HG03103 (cell line): Measurements from ENCODE around the gene SPIB.
"Not testable (repeated sequence)": the region's sequence is repeated elsewhere in the genome, so short reads cannot be mapped to it uniquely, and the experiment has no call there.

Experiments
- ATAC-seq: cut with Tn5 transposase; IDR thresholded peaks from one replicate; pipeline ENCODE4 v1.9.1; 2021; ENCODE audit warnings: low read depth; ENCODE audit not compliant: unreplicated experiment

SPIB gene

DNA sequence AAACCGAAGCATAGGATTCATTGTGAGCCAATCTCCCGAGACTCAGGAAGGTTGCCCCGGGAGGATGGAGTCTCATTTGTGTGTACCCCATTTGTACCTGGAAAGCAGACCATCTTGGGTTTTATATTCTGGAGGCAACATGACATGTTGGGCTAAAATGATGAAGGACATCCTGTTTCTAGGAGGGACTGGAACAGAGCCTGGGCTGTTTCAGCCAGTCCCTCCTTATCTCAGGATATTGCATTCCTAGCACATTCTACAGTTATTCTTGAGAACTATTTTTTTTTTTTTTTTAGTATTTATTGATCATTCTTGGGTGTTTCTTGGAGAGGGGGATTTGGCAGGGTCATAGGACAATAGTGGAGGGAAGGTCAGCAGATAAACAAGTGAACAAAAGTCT, 28.4 kb upstream of the SPIB start:
- ATAC-seq, result not testable (repeated sequence)

DNA sequence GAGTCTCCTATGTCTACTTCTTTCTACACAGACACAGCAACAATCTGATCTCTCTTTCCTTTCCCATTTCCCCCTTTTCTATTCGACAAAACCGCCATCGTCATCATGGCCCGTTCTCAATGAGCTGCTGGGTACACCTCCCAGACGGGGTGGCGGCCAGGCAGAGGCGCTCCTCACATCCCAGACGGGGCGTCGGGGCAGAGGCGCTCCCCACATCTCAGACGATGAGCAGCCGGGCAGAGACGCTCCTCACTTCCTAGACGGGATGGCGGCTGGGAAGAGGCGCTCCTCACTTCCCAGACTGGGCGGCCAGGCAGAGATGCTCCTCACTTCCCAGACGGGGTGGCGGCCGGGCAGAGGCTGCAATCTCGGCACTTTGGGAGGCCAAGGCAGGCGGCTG, 27.8 kb upstream of the SPIB start:
- ATAC-seq, result not testable (repeated sequence)

DNA sequence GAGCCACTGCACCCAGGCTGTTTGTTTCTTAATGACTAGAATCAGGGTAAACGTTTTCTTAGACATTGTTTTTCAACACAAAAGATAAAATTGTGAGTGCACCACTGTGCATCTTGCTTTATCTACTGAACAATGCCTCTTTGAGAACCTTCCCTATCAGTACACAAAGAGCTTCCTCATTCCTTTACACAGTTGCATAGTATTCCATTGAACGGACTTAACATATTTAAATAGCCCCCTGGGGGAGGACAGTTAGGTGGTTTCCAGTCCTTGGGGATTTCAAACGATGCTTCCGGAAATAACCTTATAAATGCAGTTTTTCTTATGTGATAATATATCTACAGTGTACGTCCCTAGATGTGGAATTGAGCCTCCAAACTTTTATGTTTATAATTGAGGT, 26.0 kb upstream of the SPIB start:
- ATAC-seq, result no peak

DNA sequence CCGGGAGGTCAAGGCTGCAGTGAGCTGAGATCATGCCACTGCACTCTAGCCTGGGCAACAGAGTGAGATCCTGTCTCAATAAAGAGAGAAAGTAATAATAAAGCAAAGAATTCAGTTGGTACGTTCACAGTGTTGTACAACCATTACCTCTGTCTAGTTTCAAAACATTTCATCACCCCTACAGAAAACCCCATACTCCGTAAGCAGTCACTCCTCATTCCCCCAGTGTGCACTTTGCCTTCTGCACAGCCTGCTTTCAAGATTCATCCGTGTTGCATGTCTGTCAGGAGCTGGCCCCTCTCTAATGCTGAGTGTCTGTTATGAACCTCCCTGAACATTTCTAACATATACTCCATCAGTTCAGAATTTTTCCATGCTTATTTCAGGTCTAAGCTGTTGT, 25.1 kb upstream of the SPIB start:
- ATAC-seq, result no peak

DNA sequence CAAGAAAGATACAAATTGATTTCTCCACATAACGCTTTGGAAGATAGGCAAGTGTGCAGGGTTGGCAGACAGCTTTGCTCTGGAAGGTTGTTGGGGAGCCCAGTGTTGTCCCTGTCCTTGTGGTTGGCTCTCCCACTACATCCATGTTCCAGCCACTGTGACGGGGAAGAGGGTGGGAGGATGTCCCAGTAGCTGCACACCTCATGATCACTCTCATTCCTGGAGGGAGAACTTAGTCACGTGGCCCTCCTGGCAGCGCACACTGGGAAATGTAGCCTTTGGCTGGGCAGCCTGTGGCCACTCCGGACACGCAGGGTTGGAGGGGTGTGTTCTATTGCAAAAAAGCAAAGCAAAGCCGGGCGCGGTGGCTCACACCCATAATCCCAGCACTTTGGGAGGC, 24.7 kb upstream of the SPIB start:
- no peak for ATAC-seq

DNA sequence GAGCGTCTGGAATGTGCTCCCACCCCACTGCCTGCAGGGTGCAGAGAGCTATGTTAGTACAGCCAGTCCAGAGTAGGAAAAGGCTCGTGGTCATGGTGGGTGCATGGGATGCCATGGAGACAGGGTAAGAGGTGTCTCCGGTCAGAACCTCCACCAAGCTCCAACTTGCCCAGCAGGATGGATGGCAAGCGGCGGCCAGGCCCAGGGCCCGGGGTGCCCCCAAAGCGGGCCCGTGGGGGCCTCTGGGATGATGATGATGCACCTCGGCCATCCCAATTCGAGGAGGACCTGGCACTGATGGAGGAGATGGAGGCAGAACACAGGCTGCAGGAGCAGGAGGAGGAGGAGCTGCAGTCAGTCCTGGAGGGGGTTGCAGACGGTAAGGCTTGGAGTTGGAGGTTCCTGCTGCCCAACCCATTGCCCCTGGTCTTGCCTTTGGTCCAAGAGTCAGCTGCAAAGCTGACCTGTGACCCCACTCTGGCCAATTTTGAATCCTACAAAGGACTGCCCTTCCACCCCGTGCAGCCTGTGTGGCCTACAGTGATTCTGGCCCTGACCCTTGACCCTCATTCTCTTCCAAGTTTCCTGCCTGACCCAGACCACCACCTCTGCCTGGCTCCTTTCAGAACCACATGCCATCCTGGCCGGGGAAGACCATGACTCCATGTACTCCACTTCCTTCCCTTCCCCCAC, 19.9 kb upstream of the SPIB start:
- ATAC-seq, result no peak

DNA sequence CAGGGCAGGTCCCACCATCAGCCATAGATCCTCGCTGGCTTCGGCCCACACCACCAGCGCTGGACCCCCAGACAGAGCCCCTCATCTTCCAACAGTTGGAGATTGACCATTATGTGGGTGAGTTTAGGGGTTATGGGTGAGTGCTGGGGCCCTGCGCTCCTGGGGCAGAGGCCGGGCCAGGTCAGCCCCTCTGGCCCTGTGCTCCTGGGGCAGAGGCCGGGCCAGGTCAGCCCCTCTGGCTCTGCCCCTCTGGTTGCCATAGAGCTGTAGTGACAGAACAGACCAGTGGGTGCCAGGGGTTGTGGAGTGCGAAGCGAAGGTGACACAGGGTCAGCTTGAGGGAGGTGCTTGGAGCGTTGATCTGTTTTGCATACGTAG, 19.4 kb upstream of the SPIB start:
- ATAC-seq, result no peak

DNA sequence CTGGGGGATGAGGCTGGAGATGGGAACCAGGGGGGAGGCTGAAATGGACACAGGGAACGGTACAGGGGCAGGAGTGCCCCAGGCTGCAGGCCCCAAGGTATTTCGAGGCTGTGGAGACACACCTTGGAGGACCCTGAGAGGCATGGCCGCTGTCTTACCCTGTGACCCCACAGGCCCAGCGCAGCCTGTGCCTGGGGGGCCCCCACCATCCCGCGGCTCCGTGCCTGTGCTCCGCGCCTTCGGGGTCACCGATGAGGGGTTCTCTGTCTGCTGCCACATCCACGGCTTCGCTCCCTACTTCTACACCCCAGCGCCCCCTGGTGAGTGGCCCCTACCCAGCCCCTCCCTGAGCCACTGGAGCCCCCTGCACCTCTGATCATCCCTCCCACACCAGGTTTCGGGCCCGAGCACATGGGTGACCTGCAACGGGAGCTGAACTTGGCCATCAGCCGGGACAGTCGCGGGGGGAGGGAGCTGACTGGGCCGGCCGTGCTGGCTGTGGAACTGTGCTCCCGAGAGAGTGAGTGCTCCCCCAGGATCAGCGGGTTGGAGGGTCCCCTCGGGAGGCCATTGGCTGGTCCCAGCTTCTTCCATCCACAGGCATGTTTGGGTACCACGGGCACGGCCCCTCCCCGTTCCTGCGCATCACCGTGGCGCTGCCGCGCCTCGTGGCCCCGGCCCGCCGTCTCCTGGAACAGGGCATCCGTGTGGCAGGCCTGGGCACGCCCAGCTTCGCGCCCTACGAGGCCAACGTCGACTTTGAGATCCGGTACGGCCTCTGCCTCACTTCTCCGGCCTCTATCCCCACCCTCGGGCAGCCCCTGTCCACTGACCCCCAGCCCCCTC, 16.9 kb upstream of the SPIB start:
- no peak for ATAC-seq

DNA sequence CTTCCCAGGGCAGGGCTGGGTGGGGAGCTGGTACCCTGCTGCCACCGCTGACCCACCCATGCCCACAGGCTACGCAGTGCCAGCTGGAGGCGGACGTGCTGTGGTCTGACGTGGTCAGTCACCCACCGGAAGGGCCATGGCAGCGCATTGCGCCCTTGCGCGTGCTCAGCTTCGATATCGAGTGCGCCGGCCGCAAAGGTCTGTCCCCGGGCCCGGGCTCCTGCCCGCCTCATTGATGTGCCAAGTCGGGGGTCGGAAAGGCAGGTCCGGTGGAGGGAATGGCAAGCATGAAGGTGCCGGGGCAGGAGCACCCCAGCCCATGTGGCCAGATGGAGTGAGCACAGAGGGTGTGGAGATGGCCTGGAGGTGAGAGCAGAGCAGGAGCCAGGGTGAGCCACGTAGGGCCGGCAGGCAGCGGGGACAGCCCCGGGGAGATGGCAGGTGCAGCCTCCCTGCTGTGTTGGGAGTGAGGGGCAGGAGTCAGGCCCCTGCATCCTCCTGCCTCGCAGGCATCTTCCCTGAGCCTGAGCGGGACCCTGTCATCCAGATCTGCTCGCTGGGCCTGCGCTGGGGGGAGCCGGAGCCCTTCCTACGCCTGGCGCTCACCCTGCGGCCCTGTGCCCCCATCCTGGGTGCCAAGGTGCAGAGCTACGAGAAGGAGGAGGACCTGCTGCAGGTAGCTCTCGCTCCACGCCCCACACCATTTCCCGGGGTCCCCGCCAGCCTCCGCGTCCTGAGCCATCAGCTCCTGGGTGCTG, 16.0 kb upstream of the SPIB start:
- ATAC-seq, result no peak

DNA sequence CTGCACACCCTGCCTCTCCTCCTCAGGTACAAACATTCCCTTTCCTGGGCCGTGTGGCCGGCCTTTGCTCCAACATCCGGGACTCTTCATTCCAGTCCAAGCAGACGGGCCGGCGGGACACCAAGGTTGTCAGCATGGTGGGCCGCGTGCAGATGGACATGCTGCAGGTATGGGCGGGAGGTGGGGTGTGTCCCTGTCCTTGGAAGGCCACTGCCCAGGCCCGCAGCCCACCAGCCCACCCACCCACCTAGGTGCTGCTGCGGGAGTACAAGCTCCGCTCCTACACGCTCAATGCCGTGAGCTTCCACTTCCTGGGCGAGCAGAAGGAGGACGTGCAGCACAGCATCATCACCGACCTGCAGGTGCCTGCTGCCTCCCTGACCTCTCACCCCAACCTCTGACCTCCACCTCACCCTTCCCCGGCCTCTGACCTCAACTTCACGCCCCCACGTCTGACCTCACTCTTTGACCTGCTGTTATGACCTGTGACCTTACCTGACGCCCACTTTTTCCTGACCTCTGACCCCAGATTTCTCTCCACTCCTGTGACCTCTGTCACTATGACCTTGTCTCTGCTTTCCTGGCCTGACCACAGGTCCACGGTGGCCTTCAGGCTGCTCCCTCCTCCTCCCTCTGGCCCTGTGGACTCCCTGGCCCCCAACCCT, 12.4 kb upstream of the SPIB start:
- ATAC-seq, result no peak

DNA sequence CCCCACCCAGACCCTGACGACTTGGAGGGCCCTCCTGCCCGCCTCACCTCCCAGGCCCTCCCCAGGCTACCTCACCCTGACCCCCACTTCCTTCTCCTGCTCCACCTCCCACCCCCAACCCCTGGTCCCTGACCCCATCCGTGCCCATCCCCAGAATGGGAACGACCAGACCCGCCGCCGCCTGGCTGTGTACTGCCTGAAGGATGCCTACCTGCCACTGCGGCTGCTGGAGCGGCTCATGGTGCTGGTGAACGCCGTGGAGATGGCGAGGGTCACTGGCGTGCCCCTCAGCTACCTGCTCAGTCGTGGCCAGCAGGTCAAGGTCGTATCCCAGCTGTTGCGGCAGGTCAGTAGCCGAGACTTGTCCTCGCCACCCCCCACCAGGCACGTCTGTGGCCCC, 11.9 kb upstream of the SPIB start:
- no peak for ATAC-seq

DNA sequence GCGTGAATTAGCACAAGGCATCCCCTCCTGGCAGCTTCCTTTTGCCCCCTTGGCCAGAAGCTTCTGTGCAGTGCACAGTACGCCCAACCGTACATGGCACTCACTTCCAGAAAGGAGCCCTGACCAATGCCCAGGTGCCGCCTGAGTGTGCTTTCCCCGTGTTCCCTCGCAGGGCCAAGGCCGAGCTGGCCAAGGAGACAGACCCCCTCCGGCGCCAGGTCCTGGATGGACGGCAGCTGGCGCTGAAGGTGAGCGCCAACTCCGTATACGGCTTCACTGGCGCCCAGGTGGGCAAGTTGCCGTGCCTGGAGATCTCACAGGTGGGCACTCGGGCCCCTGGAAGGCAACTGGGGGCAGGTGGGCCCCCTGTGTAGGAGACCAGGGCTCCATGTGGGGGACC, 9.4 kb upstream of the SPIB start:
- ATAC-seq, result no peak

DNA sequence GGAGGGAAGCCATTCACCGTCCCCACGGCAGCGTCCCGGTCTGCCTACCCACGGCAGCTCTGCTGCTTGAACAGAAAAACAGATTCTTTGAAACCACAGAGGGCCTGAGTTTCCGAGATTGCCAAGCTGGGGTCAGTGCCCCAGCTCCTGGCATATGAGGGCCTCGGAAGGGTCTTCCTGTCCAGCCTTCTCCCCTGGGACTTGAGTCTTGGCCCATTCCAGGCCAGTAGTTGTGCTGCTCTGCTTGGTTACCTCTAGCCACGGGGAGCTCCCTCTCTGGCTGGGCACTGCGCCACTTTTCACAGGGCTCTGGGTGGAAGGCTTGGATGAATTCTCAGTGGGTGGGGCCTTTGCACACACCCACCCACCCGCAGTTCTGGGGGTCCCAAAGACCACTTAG, 8.6 kb upstream of the SPIB start:
- no peak for ATAC-seq

DNA sequence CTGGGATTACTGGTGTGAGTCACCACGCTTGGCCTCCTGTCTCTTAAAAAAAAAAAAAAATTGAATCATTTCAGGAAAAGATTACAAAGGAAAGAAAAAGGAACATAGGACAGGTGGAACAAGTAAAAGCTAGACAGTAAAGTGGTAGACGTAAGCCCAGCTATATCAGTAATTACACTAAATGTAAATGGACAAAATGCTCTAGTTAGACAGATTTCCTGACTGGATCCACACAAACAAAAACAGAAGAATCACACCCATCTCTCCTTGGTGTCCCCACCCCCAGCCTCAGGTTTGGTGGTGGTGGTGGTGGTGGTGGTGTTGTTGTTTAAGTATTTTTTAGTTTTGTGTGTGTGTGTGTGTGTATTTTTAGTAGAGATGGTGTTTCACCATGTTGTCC, 6.3 kb upstream of the SPIB start:
- no peak for ATAC-seq

DNA sequence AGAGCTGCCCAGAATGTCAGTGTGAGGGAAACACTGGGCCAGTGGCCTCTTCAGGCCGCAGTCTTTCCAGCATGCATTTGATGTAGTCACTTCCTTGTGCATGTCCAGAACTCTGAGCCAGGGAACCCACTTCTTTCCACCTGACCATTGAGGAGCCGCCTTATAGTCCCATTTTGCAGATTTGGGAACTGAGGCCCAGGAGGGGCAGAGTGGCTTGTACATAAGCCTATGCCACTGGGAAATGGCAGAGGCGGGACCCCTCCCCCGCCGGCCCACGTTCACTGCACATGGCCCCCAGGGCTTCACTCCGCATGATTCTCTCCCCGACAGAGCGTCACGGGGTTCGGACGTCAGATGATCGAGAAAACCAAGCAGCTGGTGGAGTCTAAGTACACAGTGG, 5.6 kb upstream of the SPIB start:
- no peak for ATAC-seq

DNA sequence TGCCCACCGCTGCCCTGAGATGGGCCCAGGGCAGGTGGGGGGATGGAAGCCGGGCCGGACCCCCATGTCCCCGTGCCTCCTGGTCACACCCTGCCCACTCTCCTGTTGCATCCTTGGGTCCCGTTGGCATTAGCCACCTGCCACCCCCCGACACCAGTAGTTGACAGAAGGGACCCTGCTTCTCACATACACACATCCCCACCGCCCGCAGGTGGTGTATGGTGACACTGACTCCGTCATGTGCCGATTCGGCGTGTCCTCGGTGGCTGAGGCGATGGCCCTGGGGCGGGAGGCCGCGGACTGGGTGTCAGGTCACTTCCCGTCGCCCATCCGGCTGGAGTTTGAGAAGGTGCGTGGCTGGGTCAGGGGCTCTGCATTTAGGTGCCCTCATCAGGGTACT, 5.2 kb upstream of the SPIB start:
- ATAC-seq, result no peak

DNA sequence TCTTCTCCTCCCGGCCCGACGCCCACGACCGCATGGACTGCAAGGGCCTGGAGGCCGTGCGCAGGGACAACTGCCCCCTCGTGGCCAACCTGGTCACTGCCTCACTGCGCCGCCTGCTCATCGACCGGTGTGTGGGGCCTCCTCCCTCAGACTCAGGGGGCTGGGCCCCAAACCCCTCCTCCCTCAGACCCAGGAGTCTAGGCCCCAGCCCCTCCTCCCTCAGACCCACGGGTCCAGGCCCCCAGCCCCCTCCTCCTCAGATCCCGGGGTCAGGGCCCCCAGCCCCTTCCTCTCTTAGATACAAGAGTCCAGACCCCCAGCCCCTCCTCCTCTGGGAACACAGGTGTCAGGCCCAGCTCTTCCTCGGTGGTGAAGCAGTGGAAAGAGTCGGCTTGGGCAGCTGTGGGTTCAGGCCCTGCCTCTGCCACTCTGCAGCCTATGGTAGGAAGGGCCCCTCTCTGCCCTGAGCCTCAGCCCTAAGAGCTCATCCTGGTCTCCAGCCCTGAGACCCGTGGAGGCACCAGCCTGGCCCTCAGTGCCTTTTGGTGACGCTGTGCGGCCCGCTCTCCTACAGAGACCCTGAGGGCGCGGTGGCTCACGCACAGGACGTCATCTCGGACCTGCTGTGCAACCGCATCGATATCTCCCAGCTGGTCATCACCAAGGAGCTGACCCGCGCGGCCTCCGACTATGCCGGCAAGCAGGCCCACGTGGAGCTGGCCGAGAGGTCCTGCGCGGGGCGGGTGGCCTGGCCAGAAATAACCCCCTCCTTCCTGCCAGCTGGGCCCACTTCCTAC, 3.7 kb upstream of the SPIB start:
- no peak for ATAC-seq

DNA sequence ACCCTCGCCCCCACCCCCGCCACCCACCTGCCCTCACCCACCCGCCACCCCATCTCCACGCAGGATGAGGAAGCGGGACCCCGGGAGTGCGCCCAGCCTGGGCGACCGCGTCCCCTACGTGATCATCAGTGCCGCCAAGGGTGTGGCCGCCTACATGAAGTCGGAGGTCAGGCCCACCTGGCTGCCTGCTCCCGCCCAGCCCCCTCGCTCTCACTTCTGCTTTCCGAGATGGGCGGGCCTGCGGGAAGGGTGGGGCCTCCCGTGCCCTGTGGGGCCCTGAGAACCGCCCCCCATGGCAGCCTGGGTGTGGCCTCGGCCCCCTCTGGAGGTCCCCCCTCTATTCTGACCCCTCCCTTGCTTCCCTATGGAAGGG, 3.1 kb upstream of the SPIB start:
- peak; percentile 45 for ATAC-seq

DNA sequence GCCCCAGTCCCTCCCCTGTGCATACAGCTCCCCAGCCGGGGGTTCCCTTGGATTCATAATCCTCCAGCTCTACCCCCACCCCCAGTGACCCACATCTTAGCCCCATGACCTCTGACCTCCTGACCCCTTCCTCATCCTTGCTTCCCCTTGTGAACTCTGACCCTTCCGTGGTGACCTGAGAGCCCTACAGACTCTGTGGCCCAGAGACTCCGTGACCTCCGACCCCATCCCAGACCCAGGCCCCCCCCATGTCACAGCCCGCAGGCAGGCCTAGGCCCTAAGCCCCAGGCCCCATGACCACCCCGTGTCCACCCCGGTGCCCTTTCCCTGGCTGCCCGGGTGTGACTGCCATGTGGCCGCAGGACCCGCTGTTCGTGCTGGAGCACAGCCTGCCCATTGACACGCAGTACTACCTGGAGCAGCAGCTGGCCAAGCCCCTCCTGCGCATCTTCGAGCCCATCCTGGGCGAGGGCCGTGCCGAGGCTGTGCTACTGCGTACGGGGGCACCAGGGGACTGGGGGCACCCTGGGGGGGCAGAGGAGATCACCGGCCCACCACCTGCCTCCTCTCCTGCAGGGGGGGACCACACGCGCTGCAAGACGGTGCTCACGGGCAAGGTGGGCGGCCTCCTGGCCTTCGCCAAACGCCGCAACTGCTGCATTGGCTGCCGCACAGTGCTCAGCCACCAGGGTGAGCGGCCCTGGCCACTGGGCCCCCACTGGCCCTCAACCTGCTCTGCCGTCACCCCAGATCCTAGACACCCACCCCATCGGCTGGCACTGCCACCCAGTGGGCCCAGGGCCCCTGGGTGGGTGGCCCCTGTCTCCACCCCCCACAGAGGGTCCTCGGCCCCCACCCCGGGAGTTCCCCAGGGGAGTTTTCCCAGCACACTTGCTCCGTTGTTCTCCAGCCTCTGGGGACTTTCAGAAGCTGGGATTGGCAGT, 2.4 kb upstream of the SPIB start:
- ATAC-seq, result no peak
